ENCODE measurements around the gene OR51L1. TPM values are rescaled to one million over a fixed set of nuclear protein-coding genes. Genes with fewer than 3 reads are reported as not detected.
"Not testable (repeated sequence)": the region's sequence is repeated elsewhere in the genome, so short reads cannot be mapped to it uniquely, and the experiment has no call there.

Gene OR51L1
- polyA plus RNA-seq (ENCODE audit: insufficient read length in 10 of 10) = not detected
- long read RNA-seq, donor 1 = 0 reads
- long read RNA-seq, donor 2 = 0 reads
- long read RNA-seq, donor 3 = 0 reads
- long read RNA-seq, donor 4 = 0 reads
- long read RNA-seq, donor 5 = 0 reads
- long read RNA-seq, donor 6 = 0 reads
- long read RNA-seq, donor 7 = 0 reads
- long read RNA-seq, donor 8 = 0 reads
- long read RNA-seq, donor 9 = 0 reads

- DNase-seq = no peak
Observed at GRCh38 chr11:4994551-4994950, at the start of gene OR51L1. Gene OR51L1, plus strand, starts transcription at chr11:4994851. Its CDS starts 4,132 bp downstream, at chr11:4998983.

GRCh38 chr11:4947505-4947904 lies 47.1 kb upstream of the OR51L1 start, which contains the start of gene OR51A4:
Gene OR51A4, minus strand, starts transcription at chr11:4947605. Its CDS starts 505 bp downstream, at chr11:4947100.
- DNase-seq = no peak

GRCh38 chr11:4955613-4956012 lies 39.0 kb upstream of the OR51L1 start, which contains the start of gene OR51A2:
Gene OR51A2, minus strand, starts transcription at chr11:4955713. Its CDS starts 0 bp downstream, at chr11:4955713.
- DNase-seq = not testable (repeated sequence)

GRCh38 chr11:4957396-4957795 lies 37.3 kb upstream of the OR51L1 start:
- no peak for DNase-seq

GRCh38 chr11:4960877-4961276 lies 33.8 kb upstream of the OR51L1 start:
- DNase-seq = no peak

GRCh38 chr11:4962816-4963215 lies 31.8 kb upstream of the OR51L1 start:
- DNase-seq = peak; percentile 14 to 62 (median 48)

GRCh38 chr11:4975436-4975835 lies 19.2 kb upstream of the OR51L1 start:
- no peak for DNase-seq

- peak; percentile 28 to 64 (median 59) for DNase-seq
Observed at GRCh38 chr11:4979036-4979435, 15.6 kb upstream of the OR51L1 start.

- DNase-seq = no peak
Observed at GRCh38 chr11:4982678-4983077, 12.0 kb upstream of the OR51L1 start.

- no peak for DNase-seq
Observed at GRCh38 chr11:4983841-4984240, 10.8 kb upstream of the OR51L1 start.

GRCh38 chr11:4991060-4991459 lies 3.6 kb upstream of the OR51L1 start:
- DNase-seq = no peak

- peak; percentile 43 to 64 (median 47) for DNase-seq
Observed at GRCh38 chr11:5004424-5005274, 10.0 kb downstream of the OR51L1 start.

- no peak for DNase-seq
Observed at GRCh38 chr11:5007561-5007960, 12.9 kb downstream of the OR51L1 start.

- no peak for DNase-seq
Observed at GRCh38 chr11:5011254-5011653, 16.6 kb downstream of the OR51L1 start.

GRCh38 chr11:5013012-5013411 lies 18.4 kb downstream of the OR51L1 start:
- no peak for DNase-seq

- DNase-seq = no peak
Observed at GRCh38 chr11:5021996-5022395, 27.3 kb downstream of the OR51L1 start.

- no peak for DNase-seq
Observed at GRCh38 chr11:5036669-5037068, 42.0 kb downstream of the OR51L1 start.

- DNase-seq = no peak
Observed at GRCh38 chr11:5037926-5038325, 43.3 kb downstream of the OR51L1 start.

- no peak for DNase-seq
Observed at GRCh38 chr11:5038341-5038740, 43.7 kb downstream of the OR51L1 start.

GRCh38 chr11:5040876-5041275 lies 46.2 kb downstream of the OR51L1 start:
- no peak for DNase-seq

GRCh38 chr11:5042091-5042490 lies 47.4 kb downstream of the OR51L1 start:
- DNase-seq = no peak

GRCh38 chr11:5043380-5043779 lies 48.7 kb downstream of the OR51L1 start:
- DNase-seq = peak in 1 of 3 donors; percentile 13

- no peak for DNase-seq
Observed at GRCh38 chr11:5046226-5046625, 51.6 kb downstream of the OR51L1 start, which contains the start of gene OR52J3. Gene OR52J3, plus strand, starts transcription at chr11:5046526. Its CDS starts 0 bp downstream, at chr11:5046526.
